ENCODE results near the gene BTG1. TPM values are rescaled to one million over a fixed set of nuclear protein-coding genes. Genes with fewer than 3 reads are reported as not detected.

BTG1 gene
- total RNA-seq, 4 donors from 2014 or later = 103 to 178 (median 156) TPM

GRCh38 chr12:92145481-92145730, 240 bp downstream of the BTG1 start:
- DNase-seq (ENCODE audit: low spot score in 2 of 2) = no peak
- Histone ChIP-seq H3K27ac (peak overlapping the region; percentile 93), H3K4me1 (peaks cover 16% of the 10 kb centered on the region), H3K4me3 (peak overlapping the region; percentile 83), H3K27me3 (no peaks in the 10 kb centered on the region), H3K9me3 (no peaks in the 10 kb centered on the region), H3K36me3 (peaks cover 19% of the 10 kb centered on the region)
- TF ChIP-seq POLR2AphosphoS5 (IDR thresholded peaks at IDR 0.05) = no peak
- TF ChIP-seq POLR2A (IDR thresholded peaks at IDR 0.05) = no peak
- no peak for TF ChIP-seq CTCF (IDR thresholded peaks at IDR 0.05)
- TF ChIP-seq EP300 (IDR thresholded peaks at IDR 0.05) = no peak
- 0% methylated on average over 11 of the region's 28 CpGs for WGBS

- peak; percentile 78 to 84 for DNase-seq (ENCODE audit: low spot score in 2 of 2)
- peak overlapping the region; percentile 93 for H3K27ac ChIP-seq
- peaks cover 19% of the 10 kb centered on the region for H3K36me3 ChIP-seq
- peak overlapping the region; percentile 83 for H3K4me3 ChIP-seq
- peaks cover 21% of the 10 kb centered on the region for H3K4me1 ChIP-seq
- 1% methylated on average over 35 of the region's 69 CpGs for WGBS
- no peaks in the 10 kb centered on the region for H3K27me3 ChIP-seq
- no peaks in the 10 kb centered on the region for H3K9me3 ChIP-seq
- TF ChIP-seq EP300 (IDR thresholded peaks at IDR 0.05) = no peak
- peak in 1 of 2 donors; percentile 3 for TF ChIP-seq CTCF (IDR thresholded peaks at IDR 0.05)
- no peak for TF ChIP-seq POLR2A (IDR thresholded peaks at IDR 0.05)
- TF ChIP-seq POLR2AphosphoS5 (IDR thresholded peaks at IDR 0.05) = peak in 1 of 3 donors; percentile 37
Measured at GRCh38 chr12:92144631-92145480, 790 bp downstream of the BTG1 start.

- H3K9me3 ChIP-seq = no peaks in the 10 kb centered on the region
- peaks cover 30% of the 10 kb centered on the region for H3K4me1 ChIP-seq
- peak overlapping the region; percentile 83 for H3K4me3 ChIP-seq
- WGBS = 2% methylated on average over 15 of the region's 15 CpGs
- TF ChIP-seq EP300 (IDR thresholded peaks at IDR 0.05) (no peak), POLR2AphosphoS5 (IDR thresholded peaks at IDR 0.05) (peak in 2 of 3 donors; percentile 49 to 52), POLR2A (IDR thresholded peaks at IDR 0.05) (no peak), CTCF (IDR thresholded peaks at IDR 0.05) (peak; percentile 56 to 64)
- peak overlapping the region; percentile 93 for H3K27ac ChIP-seq
- peaks cover 19% of the 10 kb centered on the region for H3K36me3 ChIP-seq
- DNase-seq (ENCODE audit: low spot score in 2 of 2) = peak; percentile 79 to 80
- H3K27me3 ChIP-seq = no peaks in the 10 kb centered on the region
Measured at GRCh38 chr12:92143686-92144630, 1.7 kb downstream of the BTG1 start.

- peaks cover 19% of the 10 kb centered on the region for H3K36me3 ChIP-seq
Measured at GRCh38 chr12:92143258-92143657, 2.4 kb downstream of the BTG1 start.

More at GRCh38 chr12:92143258-92143657, 2.4 kb downstream of the BTG1 start:
- peaks cover 36% of the 10 kb centered on the region for H3K4me1 ChIP-seq
- H3K27ac ChIP-seq = peak overlapping the region; percentile 93
- DNase-seq (ENCODE audit: low spot score in 2 of 2) = no peak
- H3K27me3 ChIP-seq = no peaks in the 10 kb centered on the region
- H3K4me3 ChIP-seq = peak overlapping the region; percentile 83
- H3K9me3 ChIP-seq = no peaks in the 10 kb centered on the region
- no peak for TF ChIP-seq POLR2AphosphoS5 (IDR thresholded peaks at IDR 0.05)
- TF ChIP-seq CTCF (IDR thresholded peaks at IDR 0.05) = no peak
- 4% methylated on average over 1 of the region's 1 CpG for WGBS
